HEK293T (cell line): ENCODE data around the gene DMAP1.

Experiments used
- CTCF ChIA-PET: fragments of 350-600 bp; formaldehyde crosslinking; extraction: SDS; loops from one replicate; lab custom pipeline; 2021; ENCODE audit warnings: antibody characterized with exemption, inconsistent platforms; lab: Yijun Ruan, JAX
- POLR2A ChIA-PET: fragments of 350-600 bp; formaldehyde crosslinking; extraction: SDS; loops from one replicate; lab custom pipeline; 2020; ENCODE audit warnings: antibody characterized with exemption, inconsistent platforms; lab: Yijun Ruan, JAX
- DNase-seq: peaks from one replicate; pipeline ENCODE4 v3.0.0; 2012; ENCODE audit warnings: mixed read lengths; ENCODE audit errors: extremely low spot score
- ARNT ChIP-seq: fragments of 450-650 bp; IDR thresholded peaks from 2 replicates; pipeline ENCODE4 v1.6.1; 2017; ENCODE audit warnings: mild to moderate bottlenecking
- ELF4 ChIP-seq: fragments of 450-650 bp; IDR thresholded peaks from 2 replicates; pipeline ENCODE4 v1.6.1; 2017; ENCODE audit warnings: antibody characterized with exemption
- FOXK2 ChIP-seq: fragments of 450-650 bp; IDR thresholded peaks from 2 replicates; pipeline ENCODE4 v1.6.1; 2016; ENCODE audit warnings: mild to moderate bottlenecking
- L3MBTL2 ChIP-seq: fragments of 450-650 bp; conservative IDR thresholded peaks from 2 replicates; pipeline ENCODE4 v1.6.1; 2016; ENCODE audit warnings: mild to moderate bottlenecking
- LEF1 ChIP-seq: fragments of 450-650 bp; IDR thresholded peaks from 2 replicates; pipeline ENCODE4 v1.6.1; 2017; ENCODE audit warnings: mild to moderate bottlenecking, borderline replicate concordance
- NFRKB ChIP-seq: fragments of 450-650 bp; IDR thresholded peaks from 2 replicates; pipeline ENCODE4 v1.6.1; 2016; ENCODE audit warnings: mild to moderate bottlenecking, moderate library complexity
- PKNOX1 ChIP-seq: fragments of 450-650 bp; IDR thresholded peaks from 2 replicates; pipeline ENCODE4 v1.6.1; 2016
- SUZ12 ChIP-seq: fragments of 450-650 bp; IDR thresholded peaks from 2 replicates; pipeline ENCODE4 v1.6.1; 2016; ENCODE audit warnings: mild to moderate bottlenecking
- TARDBP ChIP-seq: fragments of 450-650 bp; IDR thresholded peaks from 2 replicates; pipeline ENCODE4 v1.6.1; 2016
- ZNF384 ChIP-seq: fragments of 450-650 bp; IDR thresholded peaks from 2 replicates; pipeline ENCODE4 v1.6.1; 2016

DMAP1 gene

GRCh38 chr1:44268054-44268453, 54.8 kb downstream of the DMAP1 start:
- CTCF ChIA-PET = interaction anchor here (0.8 to 2.1 kb wide), 2 partner anchors 30 to 51 kb away, joined by 3 to 6 read pairs; no protein-coding TSS in a partner anchor
- no peak for DNase-seq
- POLR2A ChIA-PET = interaction anchor here (1.6 kb wide), 1 partner anchor 30 kb away, joined by 4 read pairs; no protein-coding TSS in a partner anchor
- TF ChIP-seq FOXK2 (no peak), LEF1 (no peak), NFRKB (no peak), TARDBP (no peak), L3MBTL2 (no peak), ELF4 (no peak), SUZ12 (no peak), PKNOX1 (no peak), ARNT (no peak), ZNF384 (no peak)
